GM21447 (cell line): ENCODE results near the gene KYNU.
"Not testable (repeated sequence)": the region's sequence is repeated elsewhere in the genome, so short reads cannot be mapped to it uniquely, and the experiment has no call there.

Experiments used
- ATAC-seq: cut with Tn5 transposase; IDR thresholded peaks from one replicate; pipeline ENCODE4 v1.9.1; 2021; ENCODE audit not compliant: unreplicated experiment

KYNU gene

DNA sequence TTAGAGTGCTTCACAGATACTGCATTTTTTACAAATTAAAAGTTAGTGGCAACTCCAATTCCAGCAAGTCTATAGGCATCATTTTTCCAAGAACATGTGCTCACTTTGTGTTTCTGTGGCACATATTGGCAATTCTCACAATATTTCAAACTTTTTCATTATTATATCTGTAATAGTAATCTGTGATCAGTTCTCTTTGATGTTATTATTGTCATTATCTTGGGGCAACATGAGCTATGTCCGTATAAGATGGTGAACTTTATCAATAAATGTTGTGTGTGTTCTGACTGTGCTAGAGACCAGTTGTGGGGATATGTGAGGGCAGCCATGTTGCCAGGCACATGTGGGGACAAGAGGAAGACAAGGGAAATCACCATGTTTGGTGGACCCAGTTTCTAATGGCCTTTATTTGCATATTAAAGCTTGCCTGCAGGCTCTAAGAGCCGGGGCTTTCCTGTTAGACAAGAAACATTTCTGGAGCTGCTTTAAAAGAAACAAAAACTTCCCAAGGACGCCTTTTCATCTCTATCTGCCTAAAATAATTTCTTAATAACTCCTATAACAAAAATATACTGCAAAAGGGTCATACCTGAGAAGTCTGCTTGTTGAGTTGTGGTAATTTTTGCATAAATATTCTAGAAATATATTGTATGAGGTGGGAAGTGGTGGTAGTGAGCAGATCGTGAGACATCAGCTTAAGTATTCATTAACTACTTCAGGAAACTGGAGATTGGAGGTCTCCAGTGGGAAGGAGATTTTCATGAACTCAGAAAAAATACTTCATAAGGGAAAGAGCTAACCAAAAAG is 37.2 kb downstream of the KYNU start:
- peak; percentile 99 for ATAC-seq

DNA sequence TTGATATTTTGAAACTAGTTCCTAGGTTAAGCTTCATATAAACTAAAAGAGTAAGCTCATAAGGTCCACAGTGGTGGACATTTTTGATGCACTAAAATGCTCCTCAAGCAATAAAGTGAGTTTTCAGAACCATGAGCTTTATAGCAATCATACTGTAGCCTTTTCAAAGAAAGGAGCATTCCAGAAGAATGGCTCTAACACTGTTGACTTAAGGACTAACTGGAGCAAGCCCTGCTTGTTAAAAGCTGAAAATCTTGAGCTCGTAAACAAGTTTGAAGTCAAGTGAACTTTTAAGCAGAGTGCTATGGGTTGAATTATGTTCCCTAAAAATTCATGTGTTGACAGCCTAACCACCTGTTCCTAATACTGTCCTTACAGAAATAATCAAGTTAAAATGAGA is 38.0 kb downstream of the KYNU start:
- no peak for ATAC-seq

DNA sequence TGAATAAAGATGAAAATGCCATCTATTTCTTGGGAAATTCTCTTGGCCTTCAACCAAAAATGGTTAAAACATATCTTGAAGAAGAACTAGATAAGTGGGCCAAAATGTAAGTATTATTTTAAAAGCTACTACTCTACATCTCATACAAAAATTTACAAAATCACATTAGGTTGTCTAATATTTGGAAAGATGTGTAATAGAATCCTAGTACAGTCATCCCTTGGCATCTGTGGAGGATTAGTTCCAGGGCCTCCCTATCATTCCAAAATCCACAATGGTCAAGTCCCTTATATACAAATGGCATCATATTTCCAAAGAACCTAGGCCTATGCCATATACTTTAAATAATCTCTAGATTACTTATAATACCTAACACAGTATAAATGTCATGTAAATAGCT is 41.2 kb downstream of the KYNU start:
- no peak for ATAC-seq

- no peak for ATAC-seq
These were observed 43.1 kb downstream of the KYNU start for GRCh38 chr2:142920571-142920970.

DNA sequence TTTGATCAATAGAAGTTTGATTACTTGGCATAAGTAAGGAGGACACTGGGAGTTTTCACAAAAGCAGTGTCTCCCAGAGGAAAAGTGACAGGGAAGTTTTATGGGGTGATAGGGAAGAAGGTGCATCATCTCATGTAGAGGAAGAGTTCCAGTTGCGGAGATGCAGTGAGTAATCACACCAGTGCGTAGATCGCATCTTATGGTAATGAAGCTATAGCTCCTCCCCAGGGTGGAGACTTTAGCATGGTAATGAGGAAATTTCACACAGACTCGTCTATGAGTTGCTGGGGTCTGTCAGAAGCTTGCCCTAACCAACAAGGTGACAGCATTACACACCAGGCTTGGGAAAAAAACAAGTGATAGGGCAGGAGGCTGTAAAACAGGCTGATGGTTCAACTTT is 49.0 kb downstream of the KYNU start:
- ATAC-seq = no peak

DNA sequence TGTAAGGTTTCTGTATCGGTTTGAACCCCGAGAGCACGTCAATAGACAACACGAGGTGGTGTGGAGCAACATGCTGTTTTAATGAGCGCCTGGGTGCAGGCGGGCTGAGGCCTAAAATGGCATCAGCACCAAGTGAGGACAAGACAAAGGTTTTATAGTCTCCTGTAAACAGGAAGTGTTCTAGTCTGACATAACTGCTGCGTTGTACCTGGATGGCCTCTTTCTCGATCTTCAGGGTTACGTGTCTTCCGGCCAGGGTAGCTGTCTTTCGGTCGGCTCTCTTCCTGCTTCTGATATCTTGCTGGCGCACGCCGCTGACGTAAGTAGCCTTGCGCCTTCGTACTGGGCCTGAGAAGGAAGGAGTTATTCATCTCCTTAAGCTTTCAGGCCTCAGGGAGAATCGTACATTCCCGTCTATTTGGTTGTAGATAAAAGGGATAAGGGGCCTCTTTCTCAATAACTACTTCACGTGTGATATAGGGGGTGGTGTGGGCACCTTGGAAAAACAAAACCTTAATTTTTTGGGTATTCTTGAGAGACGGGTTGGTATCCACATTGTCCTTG is 53.5 kb downstream of the KYNU start:
- ATAC-seq = no peak

DNA sequence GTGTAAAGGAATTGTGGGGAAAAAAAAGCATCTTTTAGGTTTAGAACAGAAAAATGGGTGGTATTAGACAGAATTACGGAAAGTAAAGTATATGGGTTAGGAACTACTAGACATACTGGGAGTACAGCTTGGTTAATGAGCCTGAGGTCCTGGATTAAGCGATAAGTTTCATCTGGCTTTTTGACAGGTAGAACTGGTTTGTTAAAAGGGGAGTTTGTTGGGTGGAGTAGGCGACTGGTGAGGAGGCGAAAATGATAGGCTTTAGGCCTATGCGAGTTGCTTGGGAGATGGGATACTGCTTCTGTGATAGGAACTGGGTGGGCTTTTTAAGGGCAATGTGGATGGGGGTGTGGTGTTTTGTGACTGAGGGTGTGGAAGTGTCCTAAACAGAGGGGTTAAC is 56.5 kb downstream of the KYNU start:
- no peak for ATAC-seq

- no peak for ATAC-seq
These were observed 58.2 kb downstream of the KYNU start for GRCh38 chr2:142935563-142936089.

- ATAC-seq = no peak
These were observed 59.2 kb downstream of the KYNU start for GRCh38 chr2:142936629-142937028.

- no peak for ATAC-seq
These were observed 59.9 kb downstream of the KYNU start for GRCh38 chr2:142937347-142937746.

- ATAC-seq = no peak
These were observed 60.8 kb downstream of the KYNU start for GRCh38 chr2:142938240-142938639.

- ATAC-seq = no peak
These were observed 63.3 kb downstream of the KYNU start for GRCh38 chr2:142940606-142941223.

GRCh38 chr2:142942690-142943089 is 65.2 kb downstream of the KYNU start:
- no peak for ATAC-seq

DNA sequence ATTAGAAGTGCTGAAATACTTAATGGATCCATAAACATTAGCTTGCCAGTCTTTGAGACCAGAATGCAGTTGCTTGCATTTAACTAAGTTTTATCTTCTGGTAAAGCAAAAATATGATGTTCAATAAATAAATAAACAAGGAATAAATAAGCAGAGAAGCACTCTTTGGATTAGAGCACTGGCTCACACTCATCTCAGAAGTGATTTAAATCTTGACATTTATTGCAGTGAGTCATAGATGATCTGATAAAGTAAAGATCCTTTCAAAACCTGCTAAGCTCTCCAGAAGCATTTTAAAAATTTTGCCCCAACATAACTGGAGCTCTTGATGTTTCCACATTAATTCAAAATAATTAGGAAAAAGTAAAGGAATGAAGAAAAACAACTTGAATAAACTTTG is 66.8 kb downstream of the KYNU start:
- ATAC-seq = no peak

DNA sequence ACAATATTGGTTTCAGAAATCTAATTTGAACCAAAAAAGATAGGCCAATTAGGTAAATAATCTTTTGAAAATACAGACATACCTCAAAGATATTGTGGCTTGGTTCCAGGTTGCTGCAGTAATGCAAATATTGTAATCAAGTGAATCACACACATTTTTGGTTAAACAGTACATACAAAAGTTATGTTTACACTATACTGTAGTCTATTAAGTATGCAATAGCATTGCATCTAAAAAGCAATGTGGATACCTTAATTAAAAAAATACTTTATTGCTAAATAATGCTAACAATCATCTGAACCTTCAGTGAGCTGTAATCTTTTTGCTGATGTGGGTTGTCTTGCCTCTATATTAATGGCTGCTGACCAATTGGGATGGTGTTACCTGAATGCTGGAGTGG is 67.3 kb downstream of the KYNU start:
- ATAC-seq = no peak

DNA sequence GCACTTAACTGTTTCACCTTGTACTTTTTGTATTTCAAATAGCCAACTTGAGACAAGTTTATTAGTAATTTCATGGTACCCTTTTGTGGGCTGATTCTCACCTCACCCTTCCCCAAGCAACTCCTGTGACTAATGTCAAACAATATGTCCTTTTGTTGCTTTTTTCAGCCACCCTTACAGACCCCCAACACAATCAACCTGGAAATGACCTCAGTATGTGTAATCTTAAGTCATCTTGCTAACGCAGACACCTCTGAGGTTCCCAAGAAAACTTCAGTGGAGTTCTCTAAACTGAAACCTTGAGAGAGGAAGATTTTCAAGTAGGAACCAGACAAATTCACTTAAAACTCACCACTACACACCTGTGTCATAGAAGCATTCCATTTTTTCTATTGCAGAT is 69.5 kb downstream of the KYNU start:
- no peak for ATAC-seq

GRCh38 chr2:142948723-142949122 is 71.3 kb downstream of the KYNU start:
- ATAC-seq = not testable (repeated sequence)

DNA sequence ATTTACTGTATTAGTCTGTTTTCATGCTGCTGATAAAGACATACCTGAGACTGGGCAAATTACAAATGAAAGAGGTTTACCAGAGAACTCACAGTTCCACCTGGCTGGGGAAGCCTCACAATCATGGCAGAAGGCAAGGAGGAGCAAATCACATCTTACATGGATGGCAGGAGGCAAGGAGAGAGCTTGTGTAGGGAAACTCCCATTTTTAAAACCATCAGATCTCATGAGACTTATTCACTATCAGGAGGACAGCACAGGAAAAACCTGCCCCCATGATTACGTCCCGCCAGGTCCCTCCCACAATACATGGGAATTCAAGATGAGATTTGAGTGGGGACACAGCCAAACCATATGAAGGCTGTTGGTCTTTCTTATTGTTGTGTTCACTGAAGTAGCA is 72.9 kb downstream of the KYNU start:
- not testable (repeated sequence) for ATAC-seq

- ATAC-seq = no peak
These were observed 73.9 kb downstream of the KYNU start for GRCh38 chr2:142951190-142952007.

- ATAC-seq = no peak
These were observed 74.6 kb downstream of the KYNU start for GRCh38 chr2:142952018-142952417.

- ATAC-seq = no peak
These were observed 75.5 kb downstream of the KYNU start for GRCh38 chr2:142952793-142953494.
